ENCODE results near the gene GNB1L.

GNB1L gene

DNA sequence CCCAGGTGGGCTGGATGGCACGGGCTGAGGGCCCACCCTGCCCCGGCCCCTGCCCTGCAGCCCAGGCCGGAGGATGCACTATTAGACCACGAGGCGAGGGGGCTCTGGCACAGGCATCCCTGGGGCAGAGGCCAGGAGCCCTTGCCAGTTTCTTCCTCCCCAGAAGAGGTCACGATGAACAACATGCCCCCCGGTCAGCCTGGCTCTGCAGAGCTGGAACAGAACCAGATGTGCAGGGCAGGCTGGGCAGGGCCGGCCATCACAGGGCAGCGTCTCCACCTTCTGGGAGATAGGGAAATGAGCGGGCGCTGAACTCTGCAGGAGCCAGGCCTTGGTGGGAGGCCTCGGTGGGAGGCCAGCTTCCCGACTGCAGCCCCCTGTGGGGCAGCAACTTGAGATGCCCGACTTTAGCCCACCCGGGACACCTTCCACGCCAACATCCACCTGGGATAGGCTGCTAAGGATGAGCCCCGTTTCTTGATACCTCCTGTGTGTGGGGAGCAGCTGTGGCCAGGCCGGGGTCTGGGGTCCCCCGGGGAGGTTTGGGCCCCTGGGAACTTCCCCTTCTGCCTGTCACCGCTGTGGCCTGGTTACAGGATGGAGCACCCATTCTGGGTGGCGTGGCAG, 21.8 kb upstream of the GNB1L start:
- DNase-seq (ENCODE audit: low read depth in 2 of 2) = no peak

GRCh38 chr22:19875531-19876313, 21.0 kb upstream of the GNB1L start:
- no peak for DNase-seq (ENCODE audit: low read depth in 2 of 2)

DNA sequence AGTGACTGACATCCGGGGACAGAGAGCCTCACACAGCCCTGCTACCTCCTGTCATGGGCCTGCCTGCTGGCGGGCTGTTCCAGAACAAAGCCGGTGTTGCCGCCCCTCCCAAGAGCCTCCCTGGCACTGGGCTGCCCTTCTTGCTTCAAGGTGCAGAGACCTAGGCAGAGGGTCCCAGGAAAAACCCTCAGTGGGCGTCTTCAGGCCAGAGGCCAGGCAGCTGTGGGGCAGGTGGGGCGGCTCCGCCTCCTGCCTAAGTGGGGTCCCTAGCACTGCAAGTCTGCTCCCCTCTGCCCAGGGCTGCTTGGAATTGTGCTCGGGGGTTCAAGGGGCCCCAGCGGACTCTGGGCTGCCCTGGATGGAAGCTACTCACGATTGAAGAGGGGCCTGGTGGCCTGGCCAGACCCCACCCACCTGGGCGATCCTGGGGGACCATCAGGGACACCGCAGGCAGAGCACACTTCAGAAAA, 20.4 kb upstream of the GNB1L start:
- DNase-seq (ENCODE audit: low read depth in 2 of 2) = no peak

- DNase-seq (ENCODE audit: low read depth in 2 of 2) = no peak
Measured at GRCh38 chr22:19874307-19875060, 19.8 kb upstream of the GNB1L start.

DNA sequence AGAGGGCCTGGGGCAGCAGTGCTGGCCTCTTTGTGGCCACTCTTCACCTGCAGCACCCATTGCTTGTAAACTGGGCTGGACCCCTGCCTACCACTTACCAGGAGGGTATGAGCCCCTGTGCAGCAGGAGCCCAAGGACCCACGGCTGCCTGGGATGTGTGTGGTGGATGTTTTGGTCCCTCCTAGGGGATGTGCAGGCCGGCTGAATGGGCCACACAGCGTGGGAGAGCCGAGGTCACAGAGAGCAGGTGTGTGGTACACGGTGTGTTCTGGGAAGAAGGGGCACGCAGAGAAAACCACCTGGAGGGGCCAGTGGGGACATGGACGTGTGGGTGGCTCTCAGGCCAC, 19.3 kb upstream of the GNB1L start:
- DNase-seq (ENCODE audit: low read depth in 2 of 2) = no peak

DNA sequence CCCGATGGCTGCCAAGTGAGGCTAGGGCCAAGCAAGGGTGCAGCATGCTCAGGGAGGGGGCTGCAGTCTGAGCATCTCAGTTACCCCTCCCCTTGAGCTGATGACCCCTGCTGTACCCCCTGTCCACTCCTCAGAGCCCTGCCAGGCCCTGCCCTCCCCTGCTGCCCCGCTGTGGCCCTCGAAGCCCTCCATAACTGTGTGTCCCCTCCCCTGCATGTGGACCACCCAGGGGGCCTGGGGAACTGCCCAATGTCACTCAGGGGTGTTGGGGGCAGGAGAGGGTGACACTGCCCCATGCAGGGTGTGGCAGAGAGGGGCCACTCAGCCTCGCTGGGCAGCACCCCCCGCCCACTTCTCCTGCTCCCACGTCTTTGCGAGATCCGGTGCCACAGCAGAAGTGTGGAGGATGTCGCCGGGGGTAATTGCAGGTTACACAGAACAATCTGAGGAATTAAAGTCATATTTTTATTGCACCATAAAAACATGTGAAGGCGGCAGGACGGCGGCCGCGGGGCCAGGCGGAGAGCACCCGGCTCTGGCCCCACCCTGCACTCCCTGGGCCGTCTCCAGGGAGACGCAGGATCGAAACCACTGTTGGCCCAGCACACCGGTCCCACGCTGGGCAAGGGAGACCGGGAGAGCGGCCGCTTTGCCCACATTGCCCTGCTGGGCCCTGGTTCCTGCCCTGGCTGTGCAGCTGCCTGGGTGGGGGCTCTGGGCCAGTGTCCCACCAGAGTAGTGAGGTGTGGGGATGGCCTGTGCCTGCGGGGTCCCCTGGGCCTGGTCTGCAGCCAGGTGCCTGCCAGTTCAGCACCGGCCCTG, 18.7 kb upstream of the GNB1L start:
- DNase-seq (ENCODE audit: low read depth in 2 of 2) = no peak

DNA sequence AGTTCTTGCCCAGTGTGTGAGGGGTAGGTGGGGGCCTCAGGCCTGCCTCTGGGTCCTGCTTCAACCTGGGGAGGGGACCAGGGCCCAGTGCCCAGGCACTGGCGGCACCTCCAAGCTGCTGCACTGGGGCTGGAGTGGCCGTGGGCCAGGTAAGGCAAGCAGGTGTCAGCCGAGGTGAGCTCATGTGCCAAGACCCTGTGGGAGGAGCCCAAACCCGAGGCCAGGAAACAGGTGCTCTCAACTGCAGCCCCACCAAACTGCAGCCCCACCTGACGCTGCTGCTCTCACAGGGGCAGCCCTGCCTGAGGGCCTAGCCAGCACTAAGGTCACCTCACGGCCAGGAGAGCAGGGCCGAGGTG, 18.1 kb upstream of the GNB1L start:
- no peak for DNase-seq (ENCODE audit: low read depth in 2 of 2)

- DNase-seq (ENCODE audit: low read depth in 2 of 2) = no peak
Measured at GRCh38 chr22:19871845-19872778, 17.4 kb upstream of the GNB1L start.

- no peak for DNase-seq (ENCODE audit: low read depth in 2 of 2)
Measured at GRCh38 chr22:19871023-19871844, 16.6 kb upstream of the GNB1L start.

DNA sequence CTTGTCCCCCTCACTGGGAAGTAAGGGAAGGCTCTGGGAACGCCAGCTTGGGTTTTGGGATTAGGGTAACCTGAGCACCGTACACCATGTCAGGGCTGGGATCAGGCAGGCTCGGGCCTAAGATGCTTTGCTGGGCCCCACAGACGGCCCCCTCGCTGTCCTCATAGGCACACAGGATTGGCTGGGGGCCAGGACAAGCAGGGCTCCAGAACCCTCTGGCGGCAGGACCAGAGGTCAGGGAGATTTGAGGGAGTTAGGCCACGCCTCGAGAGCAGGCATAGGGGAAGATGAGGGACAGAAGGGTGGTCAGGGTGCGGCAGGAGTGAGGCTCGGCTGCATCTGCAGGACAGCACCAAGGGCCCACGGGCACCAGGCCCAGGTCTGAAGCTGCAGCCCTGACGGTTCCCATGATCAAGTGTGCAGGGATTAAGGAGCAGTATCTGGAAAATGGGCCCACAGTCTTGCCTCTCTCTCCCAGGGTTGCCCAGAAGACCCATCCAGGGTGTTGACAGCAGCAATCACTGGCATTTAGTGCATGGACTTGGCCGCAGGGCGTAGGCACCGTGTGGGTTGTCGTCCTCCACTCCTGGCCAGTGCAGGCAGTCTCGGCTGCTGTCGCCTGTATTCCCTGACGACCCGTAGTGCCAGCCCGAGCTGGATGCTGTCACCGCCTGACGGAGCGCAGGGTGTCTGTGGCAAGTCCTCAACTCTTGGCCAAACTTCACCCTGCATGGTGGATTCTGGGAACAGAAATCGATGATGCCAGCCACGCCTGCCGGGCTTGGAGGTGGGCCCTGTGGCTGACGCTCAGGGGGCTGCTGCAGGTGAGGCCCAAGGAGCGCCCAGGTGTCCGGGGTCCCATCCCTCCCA, 15.7 kb upstream of the GNB1L start:
- DNase-seq (ENCODE audit: low read depth in 2 of 2) = no peak

GRCh38 chr22:19869497-19870152, 15.0 kb upstream of the GNB1L start:
- no peak for DNase-seq (ENCODE audit: low read depth in 2 of 2)

DNA sequence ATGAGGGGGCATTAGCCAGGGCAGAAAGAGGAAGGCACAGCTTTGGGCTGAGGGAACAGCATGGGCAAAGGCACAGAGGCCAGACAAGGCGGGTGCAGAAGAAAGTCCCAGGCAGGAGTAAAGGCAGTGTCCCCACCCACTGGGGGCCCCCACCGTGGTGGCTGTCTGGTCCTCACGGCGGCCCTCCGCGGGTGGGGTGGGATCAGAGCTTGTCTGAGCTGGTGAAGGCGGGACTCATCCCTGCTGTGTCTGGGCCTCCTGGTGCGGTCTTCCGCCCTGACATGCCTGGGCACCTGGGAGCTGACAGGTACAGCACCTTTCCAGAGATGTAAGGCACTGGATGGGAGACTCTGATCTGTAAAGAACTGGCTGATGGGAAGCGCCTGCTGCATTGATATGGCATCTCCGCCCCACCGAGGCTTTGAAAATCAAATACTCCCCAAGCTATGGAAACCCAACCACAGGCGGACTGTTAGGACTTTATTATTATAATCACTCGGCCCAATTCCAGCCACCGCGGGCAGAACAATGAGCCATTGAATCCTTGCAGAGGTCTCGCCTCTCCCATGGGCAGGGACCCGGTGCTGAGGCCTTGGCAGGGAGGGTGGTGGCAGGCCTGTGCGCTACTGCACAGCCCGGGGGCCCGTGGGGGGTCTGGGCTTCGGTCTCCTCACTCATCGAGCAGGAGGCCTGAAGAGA, 14.2 kb upstream of the GNB1L start:
- no peak for DNase-seq (ENCODE audit: low read depth in 2 of 2)

- DNase-seq (ENCODE audit: low read depth in 2 of 2) = no peak
Measured at GRCh38 chr22:19868333-19868732, 13.7 kb upstream of the GNB1L start.

DNA sequence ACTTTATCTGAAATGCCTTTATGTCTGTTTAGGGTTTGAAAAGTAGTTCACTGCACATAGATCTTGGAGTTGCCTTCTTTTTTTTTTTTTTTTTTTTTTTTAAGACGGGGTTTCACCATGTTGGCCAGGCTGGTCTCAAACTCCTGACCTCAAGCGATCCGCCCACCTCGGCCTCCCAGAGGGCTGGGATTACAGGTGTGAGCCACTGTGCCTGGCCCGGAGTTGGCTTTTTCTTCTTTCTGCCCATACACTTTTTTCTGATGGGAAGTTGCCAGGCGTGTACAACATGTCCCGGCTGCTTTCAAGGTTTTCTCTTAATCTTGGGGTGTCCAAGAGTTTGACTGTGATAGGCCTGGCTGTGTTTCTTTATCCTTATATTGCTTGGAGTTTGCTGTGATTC, 12.9 kb upstream of the GNB1L start:
- no peak for DNase-seq (ENCODE audit: low read depth in 2 of 2)

DNA sequence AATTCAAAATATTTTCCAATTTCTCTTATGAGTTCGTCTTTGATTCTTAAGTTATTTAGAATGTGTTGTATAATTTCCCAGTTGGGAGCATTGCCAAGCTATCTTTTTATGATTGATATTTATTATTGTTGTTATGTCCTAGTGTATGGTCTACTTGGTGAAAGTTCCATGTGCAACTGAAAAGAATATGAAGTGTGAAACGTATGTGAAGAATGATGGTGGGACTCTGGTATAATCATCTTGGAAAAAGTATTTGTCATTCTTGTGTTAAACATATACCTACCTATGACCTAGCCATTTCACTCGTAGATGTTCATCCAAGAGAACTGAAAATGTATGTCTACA, 12.0 kb upstream of the GNB1L start:
- no peak for DNase-seq (ENCODE audit: low read depth in 2 of 2)

- DNase-seq (ENCODE audit: low read depth in 2 of 2) = no peak
Measured at GRCh38 chr22:19865141-19865829, 10.6 kb upstream of the GNB1L start.

DNA sequence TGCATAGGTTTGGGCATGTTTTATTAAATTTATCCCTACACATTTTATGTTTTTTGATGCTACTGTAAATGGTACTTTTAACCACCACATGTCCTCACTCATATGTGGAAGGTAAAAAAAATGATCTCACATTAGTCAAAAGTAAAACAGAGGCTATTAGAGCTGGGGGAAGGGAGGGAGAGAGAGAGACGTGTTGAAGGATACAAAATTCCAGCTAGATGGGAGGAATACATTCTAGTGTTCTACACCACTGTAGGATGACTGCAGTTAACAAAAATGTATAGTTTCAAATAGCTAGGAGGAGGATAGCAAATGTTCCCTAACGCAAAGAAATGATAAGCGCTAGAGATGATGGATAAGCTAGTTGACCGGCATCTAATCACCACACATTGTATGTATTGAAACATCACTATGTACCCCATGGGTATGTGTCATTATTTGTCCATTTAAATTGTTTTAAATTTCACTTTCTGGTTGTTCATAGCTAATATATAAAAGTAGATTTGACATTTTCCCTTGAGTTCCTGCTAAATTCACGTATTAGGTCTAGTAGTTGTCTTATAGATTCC, 9.9 kb upstream of the GNB1L start:
- no peak for DNase-seq (ENCODE audit: low read depth in 2 of 2)

Data from stimulated activated CD4-positive, alpha-beta T cell treated with anti-CD3 and anti-CD28 coated beads, Interleukin-4, amount 100 ng/mL, for 48 hours (primary cell).